HG03558 (cell line): ENCODE data around the gene SHROOM4.

Source experiments
- ATAC-seq: cut with Tn5 transposase; IDR thresholded peaks from one replicate; pipeline ENCODE4 v1.9.1; 2021; ENCODE audit warnings: moderate number of reproducible peaks; ENCODE audit not compliant: unreplicated experiment; ENCODE audit errors: extremely low read depth

SHROOM4 gene

DNA sequence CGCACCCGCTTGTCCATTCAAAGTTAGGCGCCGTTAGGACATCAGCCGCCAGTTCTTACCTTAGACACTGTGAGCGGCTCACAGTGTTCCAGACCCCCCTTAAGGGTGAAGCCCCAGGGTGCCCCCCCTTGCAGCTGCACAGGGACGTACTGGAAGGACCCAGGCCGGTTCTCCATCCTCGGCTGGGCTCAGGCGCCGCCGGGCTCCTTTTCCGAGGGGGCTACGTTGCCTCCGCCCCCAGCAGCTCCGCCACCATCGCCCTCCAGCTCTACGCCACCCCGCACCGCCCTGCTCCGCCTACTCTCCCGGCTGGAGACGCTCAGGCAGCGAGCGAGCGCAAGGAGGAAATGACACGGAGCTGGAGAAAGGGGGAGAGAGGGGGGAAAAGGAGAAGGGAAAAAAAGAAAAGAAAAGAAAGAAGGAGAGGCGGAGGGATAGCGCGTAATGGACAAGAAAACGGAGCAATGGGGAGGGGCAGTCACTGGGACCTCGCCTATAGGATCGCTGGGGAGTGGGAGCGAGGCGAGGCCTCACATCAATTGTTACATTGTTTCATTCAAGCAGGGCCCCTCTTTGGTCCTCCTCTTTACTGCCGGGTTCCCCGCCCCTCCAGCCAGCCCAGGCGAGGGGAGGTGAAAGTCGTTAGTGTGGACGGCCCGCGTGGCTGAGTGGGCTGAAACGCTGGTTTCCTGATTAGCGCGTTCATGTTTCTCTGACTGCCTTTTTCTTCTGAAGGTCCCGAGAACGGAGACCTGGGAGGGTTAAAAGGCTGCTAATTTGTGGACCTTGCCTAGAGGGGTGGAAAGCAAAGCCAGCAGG, at the start of gene SHROOM4:
Gene SHROOM4, minus strand, starts transcription at position 352 of the 819 bp plus-strand sequence. Its CDS starts 176 bp downstream, at position 176.
- ATAC-seq: no peak

- no peak for ATAC-seq
Measured at GRCh38 chrX:50863471-50863870, 49.5 kb upstream of the SHROOM4 start.

DNA sequence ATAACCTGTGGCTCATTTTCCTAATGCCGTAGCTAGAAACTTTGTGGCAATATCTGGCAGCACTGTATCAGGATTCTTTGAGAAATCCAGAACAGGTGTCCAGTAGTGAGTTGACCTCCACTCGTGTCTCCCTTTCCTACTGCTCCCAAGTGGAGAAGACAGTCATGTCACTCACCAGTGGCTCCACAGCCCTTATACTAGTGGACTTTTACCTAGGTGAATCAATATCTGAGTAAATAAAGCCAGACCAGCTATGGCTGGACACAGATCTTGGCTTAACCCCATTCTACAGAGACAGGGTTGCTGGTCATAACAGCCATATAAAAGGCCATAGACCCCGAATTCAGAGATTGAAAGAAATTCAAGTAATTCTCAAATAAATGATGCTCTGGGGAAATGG, 46.5 kb upstream of the SHROOM4 start:
- no peak for ATAC-seq

DNA sequence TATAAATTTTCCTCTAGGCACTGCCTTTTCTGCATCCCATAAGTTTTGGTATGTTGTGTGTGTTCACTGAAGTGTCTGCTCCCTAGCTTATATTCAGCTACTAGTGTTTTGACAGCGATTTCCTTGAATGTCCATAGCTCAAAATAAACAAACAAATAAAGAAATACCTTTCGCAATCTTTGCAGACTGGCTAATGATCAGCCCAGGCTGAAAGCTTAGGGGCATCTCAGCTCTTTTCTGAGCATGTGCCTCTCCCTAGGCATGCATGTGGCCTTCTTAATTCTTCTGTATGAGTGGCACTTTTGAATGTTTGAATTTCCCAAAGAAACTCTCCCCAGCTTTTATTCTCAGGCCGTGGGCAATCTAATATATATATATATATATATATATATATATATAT, 44.6 kb upstream of the SHROOM4 start:
- ATAC-seq: no peak

GRCh38 chrX:50853399-50853798, 39.4 kb upstream of the SHROOM4 start:
- no peak for ATAC-seq

GRCh38 chrX:50852524-50852923, 38.5 kb upstream of the SHROOM4 start:
- no peak for ATAC-seq

- ATAC-seq: no peak
Measured at GRCh38 chrX:50842221-50842620, 28.2 kb upstream of the SHROOM4 start.

DNA sequence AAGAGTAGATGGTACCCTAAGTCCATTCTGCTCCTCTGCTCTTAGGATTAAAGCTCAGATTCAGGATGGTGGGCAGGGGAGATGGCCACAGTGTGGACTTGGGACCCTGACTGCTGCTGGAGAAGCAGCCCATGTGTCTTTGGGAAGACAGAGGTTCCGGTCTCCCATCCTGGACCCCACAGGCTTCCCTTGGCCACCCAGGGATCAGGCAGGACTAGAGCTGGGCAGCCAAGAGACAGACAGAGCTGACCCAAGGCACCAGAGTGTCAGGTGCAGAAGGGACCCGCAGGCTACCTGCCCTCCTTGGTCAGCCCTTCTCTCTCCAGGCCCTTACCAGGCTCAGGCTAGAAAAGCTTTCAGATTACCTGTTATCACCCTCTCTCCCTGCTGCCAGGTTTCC, 25.7 kb upstream of the SHROOM4 start:
- no peak for ATAC-seq

GRCh38 chrX:50838820-50839600, 25.0 kb upstream of the SHROOM4 start:
- no peak for ATAC-seq

DNA sequence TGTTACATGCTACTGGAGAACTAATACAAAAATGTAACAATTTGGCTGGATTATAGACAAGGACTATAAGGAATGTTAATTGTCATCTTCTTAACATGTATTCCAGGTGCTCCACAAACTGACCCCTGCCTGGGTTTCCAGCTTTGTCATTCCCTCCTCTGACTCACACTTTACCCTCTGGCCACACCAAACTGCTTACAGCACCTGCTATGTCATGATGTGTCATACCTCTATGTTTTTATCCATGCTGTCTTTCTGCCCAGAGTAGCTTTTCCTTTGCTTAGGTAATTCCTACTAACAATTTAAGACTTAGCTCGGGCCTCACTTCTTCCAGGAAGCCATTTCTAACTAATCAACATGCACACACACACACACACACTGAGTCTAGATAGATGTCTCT, 14.0 kb upstream of the SHROOM4 start:
- ATAC-seq: no peak

- ATAC-seq: no peak
Measured at GRCh38 chrX:50825825-50826224, 11.8 kb upstream of the SHROOM4 start.

GRCh38 chrX:50818986-50819385, 5.0 kb upstream of the SHROOM4 start:
- no peak for ATAC-seq

GRCh38 chrX:50815120-50815519, 1.1 kb upstream of the SHROOM4 start:
- ATAC-seq: no peak

DNA sequence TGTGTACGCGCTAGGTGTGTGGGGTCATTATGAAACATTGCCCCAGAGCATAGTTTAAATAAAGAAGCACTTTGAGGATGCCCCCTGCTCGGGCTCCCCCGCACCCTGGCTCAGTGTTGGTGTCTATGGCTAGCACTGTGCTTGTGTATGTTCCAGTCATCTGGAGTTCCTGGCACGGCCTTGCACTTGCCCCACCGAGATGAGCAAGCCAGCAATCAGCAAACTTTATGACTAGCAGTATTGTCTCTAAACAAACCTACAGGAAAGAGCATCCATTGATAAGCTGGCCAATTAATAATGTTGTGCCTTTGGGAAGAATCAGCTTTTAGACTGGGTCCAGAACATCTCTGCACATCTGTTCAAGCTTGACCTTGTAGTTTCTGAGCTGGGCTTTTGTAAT, 707 bp upstream of the SHROOM4 start:
- ATAC-seq: no peak

- ATAC-seq: no peak
Measured at GRCh38 chrX:50812995-50813842, 775 bp downstream of the SHROOM4 start.

DNA sequence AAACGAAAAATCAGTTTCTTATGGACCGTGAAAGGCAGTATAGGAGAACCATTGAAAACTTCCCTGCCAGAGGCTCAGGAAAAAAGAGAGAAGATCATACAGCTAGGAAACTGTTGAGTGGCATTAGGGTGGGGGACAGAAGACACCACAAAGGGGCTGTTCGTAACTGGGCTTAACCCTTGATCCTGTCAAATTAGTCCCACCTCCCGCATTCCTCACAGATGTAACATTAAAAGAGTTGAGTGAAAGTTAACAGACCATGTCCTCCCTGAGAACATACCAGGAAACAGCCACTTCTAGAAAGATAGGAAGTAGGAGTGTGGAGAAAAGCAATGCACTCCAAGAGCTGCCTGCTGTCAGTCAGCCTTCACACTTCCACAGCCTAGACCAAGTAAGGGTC, 8.7 kb downstream of the SHROOM4 start:
- ATAC-seq: no peak

DNA sequence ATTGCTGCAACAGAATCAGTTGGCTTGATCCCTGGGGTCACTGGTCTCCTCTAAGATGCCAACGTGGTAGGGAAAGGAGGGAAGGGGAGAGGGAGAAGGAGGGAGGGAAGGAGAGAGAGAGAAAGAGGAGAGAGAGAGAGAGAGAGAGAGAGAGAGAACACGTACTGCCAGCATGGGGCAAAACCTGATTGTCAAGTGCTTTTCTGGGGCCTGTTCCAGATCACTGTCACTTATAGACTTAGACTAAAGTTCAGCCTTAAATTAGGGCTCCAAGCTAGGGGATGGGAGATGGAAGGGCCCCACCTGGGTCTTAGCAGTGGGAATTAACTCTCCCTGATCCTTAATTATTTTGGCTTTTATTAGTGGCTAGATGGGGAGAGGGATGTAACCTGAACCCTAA, 12.9 kb downstream of the SHROOM4 start:
- no peak for ATAC-seq

DNA sequence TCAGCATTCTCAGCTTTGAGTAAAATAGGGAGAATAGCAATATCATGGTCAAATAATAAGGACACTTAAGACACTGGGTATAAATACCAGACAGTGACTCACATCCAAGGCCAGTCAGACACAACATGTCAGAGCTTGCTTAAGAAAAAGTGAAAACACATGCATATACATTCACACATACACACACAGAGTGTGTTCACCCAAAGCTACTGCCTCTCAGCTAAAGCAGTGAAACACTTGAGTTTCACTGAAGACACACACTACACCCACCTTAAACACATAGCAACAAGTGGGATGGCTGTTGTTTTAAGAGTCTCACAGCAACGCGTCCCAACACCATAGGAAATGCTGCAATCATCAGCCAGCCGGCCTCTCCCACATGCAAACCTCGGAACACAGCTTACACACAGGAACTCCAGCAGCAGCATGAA, 14.4 kb downstream of the SHROOM4 start:
- ATAC-seq: no peak

GRCh38 chrX:50798783-50799182, 15.2 kb downstream of the SHROOM4 start:
- no peak for ATAC-seq

GRCh38 chrX:50787099-50787498, 26.9 kb downstream of the SHROOM4 start:
- ATAC-seq: no peak

DNA sequence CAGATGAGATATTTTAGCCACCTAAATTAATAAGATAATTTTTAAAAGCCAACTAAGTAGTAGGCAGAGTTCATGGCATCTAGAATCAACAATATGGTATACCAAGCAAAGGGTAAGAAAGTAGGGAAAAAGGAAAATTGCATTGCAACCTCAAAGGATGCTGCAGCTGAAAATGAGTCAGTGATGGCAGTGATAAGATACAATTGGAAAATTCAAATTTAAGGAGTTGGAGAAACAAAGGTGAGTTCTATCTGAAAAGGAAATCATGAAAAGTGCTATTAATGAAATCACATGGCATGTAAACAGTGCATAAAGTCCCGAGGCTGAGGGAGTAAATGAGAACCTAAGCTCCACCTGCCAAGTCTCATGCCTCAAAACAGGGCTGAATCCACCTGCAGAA, 33.9 kb downstream of the SHROOM4 start:
- ATAC-seq: no peak
